HepG2 (cell line): ENCODE results near the gene POU3F1. TPM values are rescaled to one million over a fixed set of nuclear protein-coding genes. Genes with fewer than 3 reads are reported as not detected.

Source experiments
- ATAC-seq: fragments of 200-7000 bp; cut with Tn5 transposase; 3 replicates; pipeline ENCODE4 v1.9.1; 2020; ENCODE audit warnings: mild to moderate bottlenecking, moderate library complexity
- BruUV-seq: library from RNA; stranded (reverse); fragments of 400-500 nt; replicated peaks from 2 replicates; lab custom pipeline; 2021; lab: Mats Ljungman, UMichigan
- CTCF ChIA-PET: fragments of 300-600 bp; formaldehyde crosslinking; extraction: SDS; loops from one replicate; lab custom pipeline; 2021; ENCODE audit warnings: low total read pairs, inconsistent platforms, low intra/inter-chr PET ratio; lab: Yijun Ruan, JAX
- POLR2A ChIA-PET: fragments of 350-600 bp; sonication (Branson Sonifier 250); formaldehyde crosslinking; loops from one replicate; lab custom pipeline; 2020; ENCODE audit warnings: antibody characterized with exemption, inconsistent platforms; lab: Yijun Ruan, JAX
- DNase-seq: peaks from one replicate; pipeline ENCODE4 v3.0.0-alpha.2; 2015; ENCODE audit warnings: low spot score
- FAIRE-seq: peaks from 3 replicates; lab custom pipeline; 2011; peaks lifted over from hg19 to GRCh38; lab: Jason Lieb, UNC
- H2AFZ ChIP-seq: one replicate; pipeline ENCODE4 v1.6.1; 2011; ENCODE audit warnings: low read length, inconsistent platforms
- H3K27ac ChIP-seq: fragments of 300-600 bp; 3 replicates; pipeline ENCODE4 v1.8.0; 2011; ENCODE audit warnings: mixed run types, mild to moderate bottlenecking, mixed read lengths, low read length, inconsistent platforms; ENCODE audit not compliant: insufficient read depth; ENCODE audit errors: extremely low read length
- H3K27me3 ChIP-seq, 2 experiments: fragments of 200-600 bp in 1 of 2; 2 replicates in 1 of 2; 3 replicates in 1 of 2; pipeline versions ENCODE4 v1.6.0 to v1.8.0; 2011; ENCODE audit warnings: low read length in 2 of 2, mild to moderate bottlenecking in 2 of 2, moderate library complexity in 2 of 2, inconsistent platforms in 1 of 2; ENCODE audit not compliant: insufficient read depth in 2 of 2, control insufficient read depth in 1 of 2
- H3K36me3 ChIP-seq, 2 experiments: fragments of 200-600 bp in 1 of 2; replicated peaks in 1 of 2; 2 replicates in 1 of 2; 3 replicates in 1 of 2; pipeline versions ENCODE4 v1.5.1 to v1.8.0; 2011; ENCODE audit warnings: low read length in 2 of 2, inconsistent platforms in 1 of 2; ENCODE audit not compliant: insufficient read depth in 2 of 2, control insufficient read depth in 1 of 2
- H3K4me1 ChIP-seq: 2 replicates; pipeline ENCODE4 v1.5.1; 2012; ENCODE audit warnings: low read length, inconsistent platforms; ENCODE audit not compliant: insufficient read depth
- H3K4me2 ChIP-seq: 2 replicates; pipeline ENCODE4 v1.6.0; 2011; ENCODE audit warnings: low read depth, low read length, inconsistent platforms
- H3K4me3 ChIP-seq, 3 experiments: fragments of 200-600 bp in 1 of 3; sonication (generic), shearing (Covaris generic) in 1 of 3; replicated peaks in 1 of 3; 2 replicates each; pipeline ENCODE4 v1.5.1; 2011 to 2016; ENCODE audit warnings: low read length in 3 of 3, inconsistent platforms in 2 of 3, low read depth in 2 of 3, mild to moderate bottlenecking in 2 of 3, control low read depth in 1 of 3, mixed read lengths in 1 of 3; ENCODE audit not compliant: insufficient read depth in 1 of 3
- H3K79me2 ChIP-seq: one replicate; pipeline ENCODE4 v1.6.1; 2011; ENCODE audit warnings: low read length, inconsistent platforms; ENCODE audit not compliant: insufficient read depth
- H3K9ac ChIP-seq: 2 replicates; pipeline ENCODE4 v1.6.0; 2011; ENCODE audit warnings: mild to moderate bottlenecking, low read depth, low read length, inconsistent platforms; ENCODE audit not compliant: insufficient read depth
- H3K9me3 ChIP-seq: 2 replicates; pipeline ENCODE4 v1.5.1; 2012; ENCODE audit warnings: mild to moderate bottlenecking, low read length
- H4K20me1 ChIP-seq: 2 replicates; pipeline ENCODE4 v1.6.0; 2011; ENCODE audit warnings: inconsistent platforms, mild to moderate bottlenecking, low read length, moderate library complexity; ENCODE audit not compliant: insufficient read depth
- CREBL2 ChIP-seq: sonication (generic); formaldehyde crosslinking; IDR thresholded peaks from 2 replicates; pipeline ENCODE4 v1.8.1; 2023; ENCODE audit warnings: missing genetic modification reagents, mild to moderate bottlenecking, borderline replicate concordance
- DDIT3 ChIP-seq: sonication (generic); formaldehyde crosslinking; IDR thresholded peaks from 2 replicates; pipeline ENCODE4 v1.4.0; 2020; ENCODE audit warnings: mild to moderate bottlenecking, missing genetic modification reagents
- E2F2 ChIP-seq: sonication (generic); formaldehyde crosslinking; IDR thresholded peaks from 2 replicates; pipeline ENCODE4 v1.4.0; 2020; ENCODE audit warnings: missing genetic modification reagents, borderline replicate concordance
- ETV6 ChIP-seq: sonication (generic); formaldehyde crosslinking; conservative IDR thresholded peaks from 2 replicates; pipeline ENCODE4 v1.4.0; 2020; ENCODE audit warnings: missing genetic modification reagents
- FOSL2 ChIP-seq: sonication (generic); formaldehyde crosslinking; IDR thresholded peaks from 2 replicates; pipeline ENCODE4 v1.4.0; 2020; ENCODE audit warnings: missing genetic modification reagents
- HNF4G ChIP-seq, 2 experiments: sonication (generic) in 1 of 2; formaldehyde crosslinking in 1 of 2; IDR thresholded peaks; 2 replicates each; pipeline versions ENCODE4 v1.4.0 to v1.6.1; 2011 to 2020; ENCODE audit warnings: borderline replicate concordance in 2 of 2, low read depth in 2 of 2, mild to moderate bottlenecking in 2 of 2, low read length in 1 of 2, missing genetic modification reagents in 1 of 2, moderate library complexity in 1 of 2
- PAXIP1 ChIP-seq: sonication (generic); formaldehyde crosslinking; conservative IDR thresholded peaks from 2 replicates; pipeline ENCODE4 v1.4.0; 2020; ENCODE audit warnings: mild to moderate bottlenecking, missing genetic modification reagents, moderate library complexity
- PHF21A ChIP-seq: sonication (generic); formaldehyde crosslinking; IDR thresholded peaks from 2 replicates; pipeline ENCODE4 v1.5.0; 2020; ENCODE audit warnings: mild to moderate bottlenecking, missing genetic modification reagents
- PRDM15 ChIP-seq: sonication (generic); formaldehyde crosslinking; IDR thresholded peaks from 2 replicates; pipeline ENCODE4 v1.4.0; 2020; ENCODE audit warnings: missing genetic modification reagents
- SCMH1 ChIP-seq: sonication (generic); formaldehyde crosslinking; IDR thresholded peaks from 2 replicates; pipeline ENCODE4 v1.9.0; 2021; ENCODE audit warnings: missing genetic modification reagents, mild to moderate bottlenecking, borderline replicate concordance
- ZNF839 ChIP-seq: sonication (generic); formaldehyde crosslinking; IDR thresholded peaks from 2 replicates; pipeline ENCODE4 v1.4.0; 2020; ENCODE audit warnings: missing genetic modification reagents, mild to moderate bottlenecking, borderline replicate concordance
- WGBS: methylation state at CpG from one replicate; pipeline ENCODE4 v1.1.6; 2017; ENCODE audit warnings: low lambda C conversion rate; 5-methylcytosine and 5-hydroxymethylcytosine counted together
- in situ Hi-C: cut with HindIII; loops from 2 replicates; pipeline ENCODE4 v1.10.0; 2017; ENCODE audit warnings: low pct_unique_long_range_greater_than_20kb; ENCODE audit not compliant: extremely low pct_ligation_motif_present
- intact Hi-C: fragments of 100-400 bp; cut with micrococcal nuclease; formaldehyde crosslinking; loops from one replicate; pipeline ENCODE4 v1.10.0; 2022; ENCODE audit not compliant: unreplicated experiment
- polyA plus RNA-seq, 8 experiments: library from polyadenylated mRNA; depleted of rRNA in 3 of 8; stranded (reverse) in 7 of 8; unstranded in 1 of 8; fragments of >200 nt; fragmentation: Illumina TruSeq in 4 of 8; extraction: Trizol in 4 of 8; gene quantifications; 2 replicates each; pipeline versions ENCODE4 v1.2.1 to v1.2.3, GENCODE V29; 2011 to 2016; ENCODE audit warnings: low read depth in 4 of 8, missing spikeins in 1 of 8, mixed read lengths in 1 of 8; ENCODE audit not compliant: insufficient read depth in 1 of 8
- total RNA-seq, 5 experiments: library from RNA; depleted of rRNA; stranded (reverse); fragments of >200 nt; fragmentation: Illumina TruSeq; extraction: Trizol; gene quantifications; 2 replicates each; pipeline ENCODE4 v1.2.3, GENCODE V29; 2016; ENCODE audit warnings: low read depth in 1 of 5

The POU3F1 gene
- total and polyA plus RNA-seq, 2 of the 13 experiments (the other 11 are each of a cell fraction or from before 2014, with no cell fraction given) = not detected

GRCh38 chr1:38052750-38053415, 6.3 kb upstream of the POU3F1 start (continued):
- TF ChIP-seq PRDM15 (CRISPR knock-in tag) = no peak
- no peak for TF ChIP-seq ZNF839
- no peak for TF ChIP-seq ETV6
- TF ChIP-seq CREBL2 = no peak
- no peak for TF ChIP-seq DDIT3 (CRISPR knock-in tag)
- no peak for TF ChIP-seq FOSL2 (CRISPR knock-in tag)

- no peaks in the 10 kb centered on the region for H3K9me3 ChIP-seq
- FAIRE-seq = no peak
- H2AFZ ChIP-seq = no peak overlapping the region
- peaks cover 22% of the 10 kb centered on the region for H3K4me1 ChIP-seq
- WGBS = 48% methylated on average over 6 of the region's 9 CpGs
- no peak for DNase-seq
- no peaks in the 10 kb centered on the region for H3K36me3 ChIP-seq
- no peak overlapping the region for H3K27ac ChIP-seq
- H4K20me1 ChIP-seq = no peaks in the 10 kb centered on the region
- no peak overlapping the region for H3K4me2 ChIP-seq
- no TSS peak for BruUV-seq
- ChIA-PET POLR2A (no interaction called here), CTCF (no interaction called here)
- no peak overlapping the region for H3K9ac ChIP-seq
- intact Hi-C loops = no loop called here
- in situ Hi-C loops = no loop called here
- H3K4me3 ChIP-seq = no peak overlapping the region
- ATAC-seq = no peak
- peaks cover 1 to 35% of the 10 kb centered on the region in 2 experiments; a peak in 4 of 5 replicates for H3K27me3 ChIP-seq
- H3K79me2 ChIP-seq = no peaks in the 10 kb centered on the region
- no peak for TF ChIP-seq HNF4G (IDR thresholded peaks at IDR 0.05; ENCODE audit: borderline replicate concordance, low read depth, low read length)
- no peak for TF ChIP-seq HNF4G (CRISPR knock-in tag; IDR thresholded peaks at IDR 0.05; ENCODE audit: borderline replicate concordance, low read depth)
- no peak for TF ChIP-seq PAXIP1
- no peak for TF ChIP-seq E2F2
- TF ChIP-seq SCMH1 (CRISPR knock-in tag) = no peak
- TF ChIP-seq ETV6 = no peak
- no peak for TF ChIP-seq PHF21A (CRISPR knock-in tag)
Observed at GRCh38 chr1:38051079-38051543, 4.5 kb upstream of the POU3F1 start.
